NCI-H146 treated with DMSO at 0.1 percent for 48 hours (cell line): ENCODE results near the gene SLC33A1.
"Not testable (repeated sequence)": the region's sequence is repeated elsewhere in the genome, so short reads cannot be mapped to it uniquely, and the experiment has no call there.

Experiments
- DNase-seq: peaks from one replicate; lab custom pipeline; 2025; ENCODE audit not compliant: unreplicated experiment; lab: John Stamatoyannopoulos, UW

The SLC33A1 gene

DNA sequence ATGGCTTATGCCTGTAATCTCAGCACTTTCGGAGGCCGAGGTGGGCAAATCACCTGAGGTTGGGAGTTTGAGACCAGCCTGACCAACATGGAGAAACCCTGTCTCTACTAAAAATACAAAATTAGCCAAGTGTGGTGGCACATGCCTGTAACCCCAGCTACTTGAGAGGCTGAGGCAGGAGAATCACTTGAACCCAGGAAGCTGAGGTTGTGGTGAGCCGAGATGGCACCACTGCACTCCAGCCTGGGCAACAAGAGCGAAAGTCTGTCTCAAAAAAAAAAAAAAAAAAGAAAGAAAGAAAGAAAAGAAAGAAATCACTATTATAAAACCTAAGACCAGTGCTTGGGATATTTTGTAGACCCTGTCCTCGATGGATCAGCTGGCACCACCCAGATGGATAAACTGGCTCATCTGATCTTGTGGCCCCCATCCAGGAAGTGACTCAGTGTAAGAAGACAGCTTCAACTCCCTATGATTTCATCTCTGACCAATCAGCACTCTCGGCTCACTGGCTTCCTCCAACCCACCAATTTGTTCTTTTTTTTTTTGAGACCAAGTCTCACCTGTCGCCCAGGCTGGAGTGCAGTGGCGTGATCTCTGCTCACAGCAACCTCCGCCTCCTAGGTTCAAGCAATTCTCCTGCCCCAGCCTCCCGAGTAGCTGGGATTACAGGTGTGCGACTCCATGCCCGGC lies 8.2 kb upstream of the SLC33A1 start:
- peak; percentile 49 for DNase-seq

DNA sequence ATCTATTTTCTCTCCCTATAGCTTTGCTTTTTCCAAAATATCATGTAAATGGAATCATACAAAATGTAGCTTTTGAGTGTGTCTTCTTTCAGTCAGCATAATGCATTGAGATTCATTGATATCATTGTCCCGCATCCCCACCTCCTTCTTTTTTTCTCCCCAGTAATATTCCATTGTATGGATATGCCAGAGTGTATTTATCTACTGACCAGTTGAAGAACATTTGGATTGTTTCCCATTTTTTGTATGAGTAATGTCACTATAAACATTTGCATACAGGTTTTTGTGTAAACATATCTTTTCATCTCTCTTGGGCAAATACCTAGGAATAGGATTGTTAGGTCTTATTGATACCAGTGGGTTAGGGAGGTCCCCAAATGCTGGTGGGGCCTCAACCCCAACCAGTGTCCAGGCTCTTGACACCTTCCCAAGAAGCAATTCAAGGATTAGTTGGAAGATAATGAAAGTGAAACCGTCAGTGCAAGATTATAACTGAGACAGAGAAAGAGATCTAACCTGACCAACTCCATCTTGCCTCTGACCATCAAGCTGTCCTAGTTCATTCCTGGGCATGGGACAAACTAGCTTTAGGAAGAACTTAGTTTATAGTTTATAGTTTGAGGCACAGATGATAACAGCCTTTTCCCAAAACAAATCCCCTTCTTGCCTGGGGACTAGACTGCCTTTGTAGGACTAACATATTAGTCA lies 7.4 kb upstream of the SLC33A1 start:
- no peak for DNase-seq

DNA sequence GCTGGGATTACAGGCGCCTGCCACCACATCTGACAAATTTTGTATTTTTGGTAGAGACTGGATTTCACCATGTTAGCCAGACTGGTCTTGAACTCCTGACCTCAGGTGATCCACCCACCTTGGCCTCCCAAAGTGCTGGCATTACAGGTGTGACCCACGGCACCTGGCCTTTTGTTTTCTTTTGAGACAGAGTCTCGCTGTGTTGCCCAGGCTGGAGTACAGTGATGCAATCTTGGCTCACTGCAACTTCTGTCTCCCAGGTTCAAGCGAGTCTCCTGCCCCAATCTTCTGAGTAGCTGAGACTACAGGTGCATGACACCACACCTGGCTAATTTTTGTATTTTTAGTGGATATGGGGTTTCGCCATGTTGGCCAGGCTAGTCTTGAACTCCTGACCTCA lies 6.2 kb upstream of the SLC33A1 start:
- DNase-seq: not testable (repeated sequence)

DNA sequence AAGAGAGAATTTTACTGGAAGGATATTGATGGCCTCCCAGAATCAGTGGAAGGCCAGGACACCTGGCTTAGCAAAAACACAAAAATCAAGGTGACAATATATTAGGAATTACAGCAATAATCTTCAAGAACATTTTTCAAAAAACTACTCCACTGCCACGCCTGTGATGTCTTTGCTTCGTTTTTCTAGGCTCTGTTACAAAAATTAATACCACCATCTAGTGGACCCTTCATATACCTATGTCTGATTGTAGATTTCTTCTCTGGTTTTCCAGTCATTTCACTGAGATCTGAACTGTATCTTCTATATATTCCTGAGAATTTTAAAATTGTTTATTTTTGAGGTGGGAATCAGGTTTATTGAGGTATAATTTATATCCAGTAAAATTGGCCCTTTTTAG lies 5.6 kb upstream of the SLC33A1 start:
- peak; percentile 25 for DNase-seq

DNA sequence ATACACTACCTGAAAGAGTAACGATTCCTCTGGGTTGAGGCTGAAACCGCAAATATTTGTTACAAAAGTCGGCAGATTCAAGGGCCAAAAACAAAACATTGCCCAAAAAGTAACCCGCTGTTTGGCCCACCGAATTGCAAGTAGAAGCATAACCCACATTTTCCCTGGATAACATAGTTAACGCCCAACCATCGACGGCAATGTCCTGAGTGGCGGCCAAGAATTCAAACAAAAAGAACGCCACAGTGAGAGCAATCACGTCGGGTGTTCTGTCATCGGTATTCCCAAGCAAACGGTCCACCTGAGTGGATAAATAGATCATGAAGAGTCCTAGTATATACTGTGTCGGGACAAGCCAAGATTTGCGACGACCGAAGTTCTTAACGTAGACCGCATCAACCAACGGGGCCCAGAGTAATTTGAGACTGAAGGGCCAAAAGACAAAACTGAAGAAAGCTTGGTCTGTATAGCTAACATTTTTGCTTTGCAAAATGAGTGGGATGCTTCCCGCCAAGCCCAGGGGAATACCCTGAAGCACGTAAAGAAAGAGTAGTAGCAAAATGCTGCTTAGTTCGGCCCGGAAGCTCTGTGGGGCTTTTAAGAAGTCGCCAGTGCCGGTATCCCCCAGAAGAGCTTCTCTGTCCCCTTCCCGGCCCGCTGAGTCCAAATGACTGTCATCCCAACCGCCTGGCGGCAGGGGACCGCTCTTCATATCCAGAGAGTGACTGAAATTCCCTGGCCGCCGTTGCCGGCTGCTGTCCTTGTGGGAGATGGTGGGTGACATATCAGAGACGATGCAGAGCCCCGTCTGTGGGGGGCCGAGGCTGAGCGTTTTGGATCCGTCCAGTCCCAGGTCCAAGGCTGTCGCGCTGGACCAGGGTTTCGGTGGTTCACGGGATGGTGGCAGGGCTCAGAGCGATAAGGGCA lies 750 bp downstream of the SLC33A1 start:
- DNase-seq: no peak

DNA sequence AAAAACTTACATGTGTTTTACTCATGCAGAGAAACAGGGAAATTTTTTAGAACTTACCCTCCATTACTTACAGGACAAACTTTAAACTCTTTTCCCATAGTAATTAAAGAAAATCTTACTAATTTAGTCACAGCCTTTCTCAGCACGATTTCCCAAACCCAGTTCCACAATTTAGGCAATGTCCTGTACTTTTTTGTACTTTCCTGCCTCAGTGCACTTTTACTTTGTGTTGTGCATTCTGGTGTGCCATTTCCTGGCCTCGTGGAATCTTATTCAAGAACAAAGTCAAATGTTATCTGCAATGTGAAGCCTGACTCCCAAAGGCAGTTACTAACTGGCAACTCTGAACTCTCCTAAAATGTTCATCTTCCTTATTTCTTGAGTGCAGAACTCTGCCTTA lies 1.9 kb downstream of the SLC33A1 start:
- no peak for DNase-seq

DNA sequence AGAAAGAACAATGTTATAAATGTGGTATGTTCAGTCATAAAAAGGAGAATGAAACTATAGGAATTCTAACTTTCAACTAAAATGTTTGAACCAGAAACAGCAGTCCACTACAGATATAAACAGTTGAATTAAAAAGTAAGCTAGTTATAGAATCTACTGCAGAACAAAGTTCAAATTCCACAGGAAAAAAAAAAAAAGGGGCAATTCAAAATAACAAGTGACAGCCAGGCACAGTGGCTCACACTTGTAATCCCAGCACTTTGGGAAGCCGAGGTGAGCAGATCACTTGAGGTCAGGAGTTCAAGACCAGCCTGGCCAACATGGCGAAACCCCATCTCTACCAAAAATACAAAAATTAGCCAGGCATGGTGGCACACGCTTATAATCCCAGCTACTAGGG lies 4.8 kb downstream of the SLC33A1 start:
- DNase-seq: not testable (repeated sequence)

DNA sequence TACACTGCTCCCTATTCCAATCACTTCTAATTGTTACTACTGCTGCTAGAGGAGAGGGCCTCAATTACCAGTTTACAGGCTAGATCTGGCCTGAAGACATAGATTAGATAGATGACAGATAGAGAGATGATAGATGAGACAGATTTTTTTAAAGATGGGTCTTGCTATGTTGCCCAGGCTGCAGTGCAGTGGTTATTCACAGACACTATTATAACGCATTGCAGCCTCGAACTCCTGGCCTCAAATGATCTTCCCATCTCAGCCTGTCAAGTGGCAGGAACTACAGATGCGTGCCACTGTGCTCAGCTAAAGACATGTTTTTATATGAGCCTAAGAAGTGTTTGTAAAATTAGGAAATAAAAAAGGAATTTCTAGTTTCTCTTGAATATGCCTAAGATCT lies 6.2 kb downstream of the SLC33A1 start:
- no peak for DNase-seq

DNA sequence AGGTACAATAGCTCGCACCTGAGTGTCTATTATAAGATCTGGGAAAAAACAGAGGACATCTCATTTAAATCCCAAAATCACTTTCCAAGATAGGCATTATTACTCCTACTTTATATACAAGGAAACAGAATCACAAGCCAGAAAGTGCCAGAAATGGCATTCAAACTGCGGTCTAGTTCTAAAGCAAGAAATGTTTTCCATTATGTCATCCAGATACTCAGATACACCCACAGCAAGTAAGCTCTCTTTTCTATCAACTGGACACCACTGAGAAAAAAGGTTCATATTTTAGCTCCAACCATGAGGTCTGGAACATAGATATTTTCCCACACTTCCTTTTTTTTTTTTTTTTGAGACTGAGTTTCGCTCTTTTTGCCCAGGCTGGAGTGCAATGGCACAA lies 8.1 kb downstream of the SLC33A1 start:
- no peak for DNase-seq

DNA sequence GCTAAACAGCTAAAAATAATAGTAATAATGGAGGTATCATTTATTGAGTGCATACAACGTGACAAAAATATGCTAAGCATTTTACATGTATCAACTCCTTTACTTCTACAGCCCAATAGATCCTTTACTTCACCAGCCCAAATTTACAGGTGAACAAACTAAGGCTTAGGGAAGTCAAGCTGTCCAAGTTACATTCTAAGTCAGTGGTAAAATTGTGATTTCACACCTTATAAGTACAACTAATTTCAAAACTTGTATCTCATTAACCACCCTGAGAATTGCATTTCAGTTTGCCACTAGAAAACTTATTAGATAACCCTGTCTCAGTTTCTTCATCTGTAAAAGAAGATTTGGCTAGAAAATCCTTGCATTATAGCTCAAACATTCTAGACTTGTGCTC lies 10.7 kb downstream of the SLC33A1 start:
- no peak for DNase-seq

DNA sequence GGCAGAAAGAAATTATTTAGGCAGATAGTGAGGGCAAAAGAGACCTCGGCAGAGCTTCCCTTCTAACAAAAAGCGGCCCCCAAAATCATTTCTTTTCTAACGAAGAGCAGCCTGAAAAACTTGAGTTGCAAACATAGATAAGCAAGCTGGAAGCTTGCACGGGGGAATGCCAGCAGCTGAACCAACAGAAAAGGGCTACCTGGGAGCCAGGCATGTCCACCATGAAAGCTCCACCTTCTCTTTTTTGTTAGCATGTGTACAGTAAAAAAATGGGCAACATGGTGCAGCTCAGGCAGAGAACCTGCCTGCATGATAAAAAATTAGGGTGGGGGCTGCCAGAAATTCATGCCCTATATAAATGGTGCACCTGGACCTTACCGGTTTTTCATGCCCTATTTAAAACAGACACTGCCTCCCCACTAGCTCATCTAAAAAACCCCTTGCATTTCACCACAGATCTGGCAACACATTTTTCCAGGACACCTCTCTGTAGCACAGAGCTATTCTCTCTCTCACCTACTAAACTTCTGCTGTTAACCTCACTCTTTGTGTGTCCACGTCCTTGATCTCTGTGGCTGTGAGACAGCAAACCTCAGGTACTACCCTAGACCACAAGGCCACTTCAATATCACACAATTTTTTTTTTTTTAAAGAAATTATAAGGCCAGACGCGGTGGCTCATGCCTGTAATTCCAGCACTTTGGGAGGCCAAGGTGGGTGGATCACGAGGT lies 18.7 kb downstream of the SLC33A1 start:
- peak; percentile 20 for DNase-seq

DNA sequence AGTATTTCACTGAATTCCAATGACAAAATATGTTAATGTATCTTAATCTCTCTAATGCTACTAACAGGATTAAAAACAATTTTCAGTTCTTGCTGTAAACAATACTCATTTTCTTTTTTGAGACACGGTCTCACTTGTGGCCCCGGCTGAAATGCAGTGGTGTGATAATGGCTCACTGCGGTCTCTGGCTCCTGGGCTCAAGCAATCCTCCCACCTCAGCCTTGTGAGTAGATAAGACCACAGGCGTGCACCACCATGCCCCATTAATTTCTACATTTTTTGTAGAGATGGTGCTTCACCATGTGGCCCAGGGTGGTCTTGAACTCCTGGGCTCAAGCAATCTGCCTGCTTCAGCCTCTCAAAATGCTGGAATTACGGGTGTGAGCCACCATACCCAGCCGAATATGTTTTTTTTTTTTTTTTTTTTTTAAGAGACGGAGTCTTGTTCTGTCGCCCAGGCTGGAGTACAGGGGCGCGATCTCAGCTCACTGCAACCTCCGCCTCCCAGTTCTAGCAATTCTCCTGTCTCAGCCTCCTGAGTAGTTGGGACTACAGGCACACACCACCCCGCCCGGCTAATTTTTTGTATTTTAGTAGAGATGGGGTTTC lies 25.6 kb downstream of the SLC33A1 start:
- DNase-seq: not testable (repeated sequence)

DNA sequence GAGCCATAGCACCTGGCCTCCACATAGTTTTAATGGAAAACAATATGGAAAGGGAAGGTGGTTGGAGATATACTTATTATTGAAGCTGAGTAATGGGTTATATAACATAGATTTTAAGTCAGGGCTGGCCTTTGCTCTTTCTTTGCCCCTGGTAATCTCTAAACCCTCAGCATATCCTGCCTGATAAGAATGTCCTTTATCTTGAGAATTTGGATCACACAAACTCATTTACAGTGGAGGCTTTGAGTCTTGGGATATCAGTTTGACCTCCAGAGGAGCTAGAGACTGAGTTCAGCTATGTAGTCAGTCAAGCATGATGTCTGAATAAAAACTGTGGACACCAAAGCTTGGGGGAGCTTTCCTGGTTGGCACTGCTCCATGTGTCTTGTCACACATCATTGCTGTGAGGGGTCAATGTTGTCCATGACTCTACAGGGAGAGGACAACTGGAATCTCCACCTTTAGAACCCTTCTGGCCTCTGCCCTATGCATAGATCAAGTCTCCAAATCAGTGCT lies 39.1 kb downstream of the SLC33A1 start:
- no peak for DNase-seq

DNA sequence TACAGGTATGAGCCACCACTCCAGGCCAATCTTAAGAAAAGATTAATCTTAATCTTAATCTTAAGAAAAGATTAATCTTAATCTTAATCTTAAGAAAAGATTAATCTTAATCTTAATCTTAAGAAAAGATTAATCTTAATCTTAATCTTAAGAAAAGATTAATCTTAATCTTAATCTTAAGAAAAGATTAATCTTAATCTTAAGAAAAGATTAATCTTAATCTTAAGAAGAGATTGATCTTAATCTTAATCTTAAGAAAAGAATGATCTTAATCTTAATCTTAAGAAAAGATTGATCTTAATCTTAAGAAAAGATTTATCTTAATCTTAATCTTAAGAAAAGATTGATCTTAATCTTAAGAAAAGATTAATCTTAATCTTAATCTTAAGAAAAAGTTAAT lies 41.0 kb downstream of the SLC33A1 start:
- not testable (repeated sequence) for DNase-seq

DNA sequence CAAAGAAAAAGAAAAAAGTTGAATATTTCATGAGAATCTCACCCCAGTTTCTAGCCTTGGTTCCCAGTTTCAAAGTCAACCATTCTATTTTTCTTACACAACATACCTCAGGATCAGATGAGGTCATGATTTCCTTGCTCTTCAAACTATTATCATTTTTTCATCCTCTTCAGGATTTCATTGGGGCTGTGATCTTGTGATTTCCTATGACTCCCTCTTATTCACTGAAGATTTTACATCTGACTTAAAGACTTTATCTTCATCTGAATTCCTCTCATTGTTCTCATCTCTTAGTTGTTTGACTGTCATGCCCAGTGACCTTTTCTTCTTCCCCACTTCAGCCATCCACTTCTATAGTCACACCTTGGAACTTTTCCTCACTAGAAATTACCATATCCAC lies 45.0 kb downstream of the SLC33A1 start:
- DNase-seq: no peak

DNA sequence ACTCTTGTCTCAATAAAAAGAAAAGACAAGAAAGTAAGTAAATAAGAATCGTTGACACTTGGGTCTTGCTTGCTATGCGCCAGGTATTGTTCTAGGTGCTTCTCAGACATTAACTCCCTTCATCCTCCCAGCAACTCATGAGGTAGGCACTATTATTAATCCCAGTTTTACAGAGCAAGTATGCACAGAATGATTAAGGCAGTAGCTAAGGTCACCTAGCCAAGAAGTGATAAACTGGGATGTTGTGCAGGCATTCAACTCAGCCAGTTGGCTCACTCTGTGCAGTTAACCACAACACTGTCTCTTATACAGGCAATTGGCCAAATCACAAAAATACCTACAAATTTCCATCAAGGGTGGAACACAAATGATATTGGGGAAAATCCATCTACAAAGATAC lies 46.4 kb downstream of the SLC33A1 start:
- DNase-seq: no peak

DNA sequence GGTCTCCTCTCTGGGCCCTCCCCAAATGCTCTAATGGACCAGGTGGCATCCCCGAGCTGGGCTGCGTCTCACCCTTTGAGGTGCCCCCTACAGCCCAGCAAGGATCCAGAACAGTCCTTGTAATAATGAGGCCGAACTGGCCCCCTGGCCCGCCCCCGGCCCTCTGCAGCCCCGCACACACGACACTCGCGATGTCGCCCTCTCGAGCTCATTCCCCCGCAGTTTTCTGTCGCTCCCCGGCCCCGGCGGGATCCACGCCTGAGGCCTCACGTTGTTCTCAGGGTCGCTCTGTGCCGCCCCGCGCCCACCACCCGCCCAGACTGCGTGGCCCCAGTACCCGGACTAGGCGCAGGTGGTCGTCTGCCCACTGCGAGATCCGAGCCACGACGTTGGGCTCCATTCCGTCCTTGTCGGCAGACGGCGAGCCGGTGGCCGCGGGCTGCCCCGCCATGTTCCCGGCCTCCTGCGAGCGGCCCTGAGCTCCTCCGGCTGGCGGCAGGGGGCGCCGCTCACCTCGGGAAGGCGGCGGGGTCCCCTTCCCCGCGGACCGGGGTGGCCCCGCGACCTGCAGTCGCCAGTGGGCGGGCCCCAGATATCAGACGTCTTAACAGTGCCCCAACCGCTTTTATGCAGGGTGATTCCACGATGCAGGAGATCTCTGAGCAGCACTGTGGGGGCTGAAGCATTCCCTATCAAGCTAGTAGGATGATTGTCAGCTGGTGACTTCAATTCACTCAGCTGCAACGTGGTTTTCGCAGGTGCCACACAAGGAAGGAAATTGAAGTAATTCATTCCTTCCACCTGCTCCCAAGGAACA lies 48.2 kb downstream of the SLC33A1 start, which contains the start of gene C3orf33:
TSS of gene C3orf33 (minus strand) at position 477 of the 817 bp plus-strand sequence. CDS start at position 451, 26 bp downstream.
- peak; percentile 55 for DNase-seq

DNA sequence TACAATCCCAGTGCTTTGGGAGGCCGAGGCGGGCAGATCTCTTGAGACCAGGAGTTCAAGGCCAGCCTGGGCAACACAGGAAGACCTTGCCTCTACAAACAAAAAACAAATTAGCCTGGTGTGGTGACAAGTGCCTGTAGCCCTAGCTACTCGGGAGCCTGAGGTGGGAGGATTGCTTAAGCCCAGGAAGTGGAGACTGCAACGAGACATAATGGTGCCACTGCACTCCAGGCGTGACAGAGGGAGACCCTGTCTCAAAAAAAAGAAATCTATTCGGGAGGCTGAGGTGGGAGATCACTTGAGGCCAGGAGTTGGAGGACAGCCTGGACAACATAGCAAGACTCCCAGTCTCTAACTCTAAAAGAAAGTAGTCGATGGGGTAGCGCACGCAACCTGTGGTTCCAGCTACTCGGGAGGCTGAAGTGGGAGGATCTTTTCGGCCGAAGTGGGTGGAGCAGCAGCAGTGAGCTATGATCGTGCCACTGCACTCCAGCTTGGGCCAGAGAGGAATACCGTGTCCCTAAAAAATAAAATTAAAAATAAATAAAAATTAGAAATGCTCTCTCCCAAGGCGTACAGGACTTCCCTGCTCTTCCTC lies 48.9 kb downstream of the SLC33A1 start:
- DNase-seq: peak; percentile 30

DNA sequence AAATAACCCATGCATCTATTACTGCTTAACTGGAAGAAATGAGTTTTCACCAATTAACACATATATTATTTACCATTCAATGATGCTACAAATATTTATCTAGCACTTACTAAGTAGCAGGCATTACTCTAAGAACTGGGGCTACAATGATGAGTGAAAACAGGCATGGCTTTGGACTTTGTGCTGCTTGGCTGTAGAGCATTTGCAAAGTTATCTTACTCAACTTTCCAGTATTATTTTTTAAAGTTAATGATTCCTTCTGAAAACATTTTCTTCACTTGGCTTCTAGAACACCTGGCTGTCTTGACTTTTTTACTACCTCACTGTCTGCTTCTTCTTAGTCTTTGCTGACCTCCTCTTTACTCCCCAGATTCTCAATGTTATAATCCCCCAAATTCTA lies 49.9 kb downstream of the SLC33A1 start:
- DNase-seq: no peak
